GM18507 (cell line): ENCODE measurements around the gene ZNF618.

Source experiments
- DNase-seq: peaks from one replicate; pipeline ENCODE4 v3.0.0; 2011; ENCODE audit warnings: low read depth; ENCODE audit not compliant: insufficient read length; ENCODE audit errors: extremely low spot score
- FAIRE-seq: peaks from 2 replicates; lab custom pipeline; 2011; peaks lifted over from hg19 to GRCh38; lab: Jason Lieb, UNC

The ZNF618 gene

GRCh38 chr9:114027159-114027862, 151.2 kb downstream of the ZNF618 start:
- DNase-seq (no peak), FAIRE-seq (no peak)

DNA sequence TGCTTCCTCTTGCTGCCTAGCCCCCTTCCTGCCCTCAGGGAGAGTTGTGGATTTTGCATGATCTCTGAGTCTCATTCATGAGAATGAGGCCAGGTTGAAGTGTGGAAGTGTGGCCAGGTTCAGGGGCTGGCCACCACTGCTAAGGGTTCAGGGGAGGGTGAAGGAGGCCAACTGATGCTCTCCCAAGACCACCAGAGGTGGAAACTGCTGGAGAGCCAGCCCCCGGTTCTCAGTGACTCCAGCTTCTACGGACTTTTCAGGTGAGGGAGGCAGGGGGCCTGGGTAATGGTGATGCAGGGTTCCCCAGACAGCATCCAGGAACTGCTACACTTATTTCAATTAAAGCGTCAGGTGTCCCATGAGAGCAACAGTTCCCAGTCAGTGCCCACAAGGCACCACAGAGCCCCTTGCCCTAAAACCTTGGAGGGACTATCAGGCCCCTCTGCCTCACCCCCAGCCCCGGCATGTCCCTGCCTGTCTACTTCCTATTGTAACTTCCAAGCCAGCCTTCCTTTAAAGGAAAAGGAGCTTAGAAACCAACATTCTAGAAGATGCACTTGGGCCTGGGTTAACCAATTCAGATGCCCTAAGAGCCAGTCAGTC, 151.9 kb downstream of the ZNF618 start:
- DNase-seq (no peak), FAIRE-seq (no peak)

GRCh38 chr9:114028646-114029045, 152.5 kb downstream of the ZNF618 start:
- DNase-seq: no peak
- no peak for FAIRE-seq

DNA sequence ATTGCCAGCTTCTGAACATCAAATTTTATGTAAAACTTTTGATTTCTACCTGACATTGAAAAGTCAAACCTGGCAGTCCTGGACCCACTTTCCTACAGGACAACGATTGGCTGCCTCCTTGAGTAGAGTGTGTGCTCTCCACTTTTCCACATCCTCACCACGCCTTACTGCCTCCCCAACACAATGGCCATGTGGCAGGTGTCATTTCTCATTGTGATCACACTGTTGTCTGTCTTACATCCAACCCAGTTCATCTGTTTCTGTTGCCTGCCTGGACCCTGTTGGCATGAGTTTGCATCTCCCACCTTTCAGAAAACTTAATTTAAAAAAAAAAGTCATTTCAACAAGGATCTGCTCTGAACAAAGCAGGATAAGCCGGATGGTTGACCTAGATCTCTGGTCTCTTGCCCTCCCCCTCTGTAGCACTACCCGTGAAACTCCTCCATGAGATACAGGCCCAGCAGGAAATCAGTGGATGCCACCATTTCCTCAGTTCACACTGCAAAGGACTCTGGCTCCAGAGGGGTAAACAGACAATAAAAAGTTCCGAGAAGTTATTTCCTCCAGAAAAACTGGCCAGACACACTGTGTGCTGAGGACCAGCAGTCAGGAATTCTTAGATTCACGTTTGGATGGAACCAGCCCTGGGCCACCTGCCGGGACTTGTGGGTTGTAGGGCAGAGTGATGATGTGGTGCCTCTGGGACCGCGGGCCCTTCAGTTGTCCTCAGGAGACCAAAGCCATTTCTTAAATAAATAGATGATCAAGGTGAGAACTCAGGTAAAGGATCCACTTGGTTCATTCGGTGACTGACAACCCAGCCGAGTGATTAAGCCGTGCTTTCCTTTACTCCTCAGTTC, 153.4 kb downstream of the ZNF618 start:
- no peak for FAIRE-seq
- no peak for DNase-seq

DNA sequence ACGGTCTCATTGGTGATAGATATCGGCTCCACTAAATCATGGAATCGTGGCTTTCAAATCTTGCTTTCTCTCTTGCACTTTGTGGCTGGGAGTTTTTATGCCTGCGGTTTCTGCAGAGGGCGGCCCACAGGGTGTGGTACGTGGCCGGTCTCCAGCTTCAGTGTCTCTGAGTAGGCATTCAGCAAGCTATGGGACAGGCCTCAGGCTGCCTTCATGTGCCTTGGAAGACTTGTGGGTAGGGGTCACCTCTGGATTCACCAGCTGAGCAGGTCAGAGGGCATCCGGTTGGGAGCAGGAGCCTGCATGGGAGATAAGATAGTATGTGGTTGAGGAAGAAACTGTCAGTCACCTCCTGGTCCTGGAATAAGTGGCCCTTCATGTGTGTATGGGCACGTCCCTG, 154.3 kb downstream of the ZNF618 start:
- no peak for FAIRE-seq

DNA sequence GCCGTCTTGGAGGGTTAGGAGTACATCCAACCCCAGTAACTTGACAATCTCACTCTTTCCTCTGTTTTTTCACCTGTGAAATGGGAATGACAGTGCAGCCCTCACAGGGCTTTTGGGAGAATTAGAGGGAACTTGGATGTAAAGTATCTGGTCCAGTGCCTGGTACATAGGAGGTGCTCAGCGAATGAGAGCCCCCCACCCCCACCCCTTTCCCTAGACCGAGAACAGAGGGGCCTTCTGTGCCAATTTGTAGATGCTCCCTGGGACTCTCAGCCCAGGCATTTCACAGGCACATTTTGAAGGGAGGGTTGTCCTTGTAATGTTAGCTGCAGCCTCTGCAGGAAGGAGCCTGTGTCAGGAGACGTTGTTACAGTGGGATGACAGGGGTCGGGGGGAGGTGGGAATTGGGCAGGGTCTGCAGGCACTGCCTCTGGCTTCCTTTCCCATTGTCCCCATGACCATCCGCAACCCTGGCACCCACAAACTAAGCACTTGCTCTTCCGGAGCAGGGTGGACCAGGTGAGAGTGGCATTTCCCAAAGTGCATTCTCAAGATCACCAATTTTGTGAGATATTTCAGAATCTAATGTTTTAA, 155.0 kb downstream of the ZNF618 start:
- no peak for DNase-seq
- no peak for FAIRE-seq

More for the DNA sequence above, 154.3 kb downstream of the ZNF618 start:
- no peak for DNase-seq

DNA sequence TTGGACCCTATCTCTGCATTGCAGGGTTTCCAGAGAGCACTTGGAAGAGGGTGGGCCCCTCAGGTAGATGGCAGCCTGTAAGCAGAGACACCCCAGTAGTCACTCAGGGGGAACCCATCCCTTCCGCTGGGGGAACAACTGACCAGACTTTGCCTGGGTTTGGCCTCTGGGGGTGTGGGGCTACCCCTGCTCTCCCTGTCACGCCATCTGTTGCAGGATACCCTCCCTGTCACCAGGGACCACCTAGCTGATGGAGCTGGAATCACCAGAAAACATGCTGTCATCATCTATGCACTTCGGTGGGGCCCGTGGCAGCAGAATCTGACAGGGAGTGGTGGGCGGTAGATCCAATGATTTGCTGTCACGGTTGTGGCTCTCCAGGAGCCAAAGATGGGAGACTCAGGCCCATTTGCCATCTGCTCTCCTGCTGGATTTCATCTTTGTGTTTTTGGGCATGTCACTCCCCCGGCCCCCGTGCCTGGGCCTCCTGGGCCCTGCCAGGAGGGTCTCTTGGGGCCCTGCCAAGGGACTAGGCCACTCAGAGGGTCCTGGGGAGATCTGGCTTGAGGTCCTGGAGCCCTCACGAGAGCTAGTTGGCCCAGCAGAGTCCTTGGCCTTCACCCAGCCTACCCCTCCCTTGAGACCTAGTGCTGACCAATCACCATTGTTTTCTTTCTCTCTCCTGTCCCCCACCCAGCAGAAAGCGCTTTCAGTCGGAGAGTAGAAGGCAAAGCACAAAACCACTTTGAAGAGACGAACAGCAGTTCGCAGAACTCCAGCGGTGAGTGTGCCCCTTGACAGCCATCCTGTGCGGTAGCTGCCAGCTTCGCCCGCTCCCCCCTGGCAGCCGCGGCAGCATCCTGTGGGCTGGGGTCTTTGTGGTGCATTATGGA, 156.1 kb downstream of the ZNF618 start:
- FAIRE-seq (no peak), DNase-seq (no peak)

GRCh38 chr9:114033397-114034103, 157.4 kb downstream of the ZNF618 start:
- no peak for DNase-seq

DNA sequence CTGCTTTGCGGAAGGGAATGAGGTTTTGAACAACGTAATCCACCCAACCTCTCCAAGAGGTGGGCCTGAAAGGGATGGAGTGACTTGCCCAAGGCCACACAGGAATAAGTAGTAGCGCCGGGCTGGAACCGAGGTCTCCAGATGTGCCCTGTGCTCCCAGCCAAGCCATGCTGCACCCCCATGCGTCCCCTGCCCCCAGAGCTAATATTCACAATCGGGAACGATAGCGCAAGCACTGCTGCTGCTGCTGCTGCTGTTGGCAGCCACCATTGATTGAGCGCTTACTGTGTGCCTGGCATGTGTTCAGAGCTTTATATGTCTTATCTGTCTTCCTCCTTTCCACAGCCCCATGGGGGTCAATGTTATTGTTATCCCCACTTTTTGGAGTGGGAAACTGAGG, 158.1 kb downstream of the ZNF618 start:
- no peak for DNase-seq
- no peak for FAIRE-seq

More at GRCh38 chr9:114033397-114034103, 157.4 kb downstream of the ZNF618 start:
- FAIRE-seq: no peak

DNA sequence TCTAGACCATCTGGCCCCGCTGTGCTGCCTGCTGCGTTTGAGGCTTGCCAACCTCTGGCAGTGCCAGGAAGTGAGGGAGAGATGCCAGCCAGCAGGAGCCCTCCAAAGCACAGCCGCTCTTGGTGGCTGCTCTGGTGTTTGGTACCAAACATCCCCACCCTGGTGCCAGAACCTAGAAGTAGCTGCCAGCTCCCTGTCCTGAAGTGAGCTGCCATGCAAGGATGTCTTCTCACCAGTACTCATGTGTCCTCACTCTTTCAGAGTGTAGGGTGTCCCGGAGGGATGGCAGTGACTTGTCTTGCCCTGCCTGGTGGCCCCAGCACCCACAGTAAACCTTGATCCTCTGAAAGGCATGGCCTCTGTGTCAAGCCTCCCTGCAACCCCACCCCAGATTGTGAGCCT, 158.6 kb downstream of the ZNF618 start:
- FAIRE-seq: no peak

GRCh38 chr9:114035221-114035844, 159.2 kb downstream of the ZNF618 start:
- no peak for FAIRE-seq

More for the DNA sequence above, 158.6 kb downstream of the ZNF618 start:
- no peak for DNase-seq

DNA sequence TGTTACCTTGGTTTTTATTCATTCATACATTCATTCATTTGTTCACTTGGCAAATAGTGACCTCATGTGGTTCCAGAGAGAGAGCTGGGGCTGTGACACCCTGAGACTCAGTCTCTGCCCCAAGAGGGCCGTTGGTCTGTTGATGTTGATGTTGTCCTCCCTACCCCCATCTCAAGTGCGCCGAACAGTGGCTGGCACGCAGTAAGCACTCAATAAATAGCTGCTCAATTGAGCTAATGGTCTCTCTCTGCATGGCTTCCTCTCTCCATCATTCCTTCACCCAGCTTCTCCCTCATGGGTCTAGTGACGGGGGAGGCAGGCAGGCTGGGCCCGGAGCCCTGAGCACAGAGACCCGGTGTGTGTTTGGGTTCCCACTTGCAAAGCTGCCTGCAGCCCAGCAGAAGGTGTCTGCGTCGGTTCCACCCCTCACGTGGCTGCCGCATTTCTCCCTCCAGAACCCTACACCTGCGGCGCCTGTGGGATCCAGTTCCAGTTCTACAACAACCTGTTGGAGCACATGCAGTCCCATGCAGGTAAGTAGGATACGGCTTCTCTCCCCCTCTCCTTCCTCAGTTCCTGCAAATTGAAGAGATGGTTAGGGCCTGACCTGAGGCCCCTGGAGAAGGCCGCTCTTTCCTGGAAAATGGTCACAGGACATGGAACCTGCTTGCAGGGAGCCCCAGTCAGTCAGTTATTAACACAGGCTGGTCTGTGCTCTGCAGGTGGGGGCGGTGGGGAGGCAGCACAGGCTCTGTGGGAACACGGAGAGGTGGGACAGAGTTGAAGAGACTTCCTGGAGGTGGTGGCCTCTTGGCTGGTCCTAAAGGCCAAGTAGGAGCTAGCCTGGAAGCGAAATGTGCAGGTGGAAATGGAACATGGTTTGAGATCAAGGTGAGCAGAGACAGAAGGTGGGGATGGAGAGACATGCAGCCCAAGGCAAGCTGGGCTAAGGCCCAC, 160.0 kb downstream of the ZNF618 start:
- DNase-seq (no peak), FAIRE-seq (no peak)

More at GRCh38 chr9:114035221-114035844, 159.2 kb downstream of the ZNF618 start:
- no peak for DNase-seq

- no peak for FAIRE-seq
- DNase-seq: no peak
These were observed 161.1 kb downstream of the ZNF618 start for GRCh38 chr9:114037249-114037648.

DNA sequence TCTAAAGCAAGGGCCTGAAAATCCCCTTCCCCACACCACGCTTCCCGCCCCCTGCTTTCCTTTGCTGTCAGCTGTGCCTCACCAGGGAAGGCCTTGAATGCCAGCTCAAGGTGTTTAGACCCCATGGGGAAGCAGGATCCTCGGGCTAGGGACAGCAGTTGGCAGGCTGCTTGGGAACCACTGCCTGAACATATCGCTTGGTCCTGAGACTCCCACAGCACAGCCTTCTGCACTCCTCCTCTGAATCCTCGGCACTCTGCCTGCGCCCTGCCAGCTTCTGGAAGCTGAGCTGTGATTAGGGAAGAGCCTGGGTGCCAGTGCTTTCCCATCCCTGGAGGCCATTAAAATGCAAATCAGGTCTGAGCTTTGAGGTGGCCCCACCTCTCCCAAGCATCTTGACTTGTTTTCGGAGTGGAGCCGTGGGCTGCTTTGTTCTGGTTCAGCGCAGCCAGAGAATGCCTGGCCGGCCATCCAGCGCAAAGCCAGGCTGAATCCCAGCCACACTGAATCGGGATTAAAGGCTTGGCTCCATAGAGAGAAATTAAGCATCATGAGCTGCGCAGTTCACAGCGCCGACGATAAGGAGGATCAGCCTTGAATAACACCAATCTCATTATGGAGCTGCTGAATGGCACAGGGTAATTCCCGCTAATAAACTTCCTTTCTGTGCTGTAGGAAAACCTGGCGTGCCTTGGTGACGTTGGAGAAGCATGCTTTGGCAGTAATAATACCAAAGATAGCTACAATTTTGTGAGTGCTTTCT, 162.0 kb downstream of the ZNF618 start:
- FAIRE-seq: no peak
- DNase-seq: no peak

DNA sequence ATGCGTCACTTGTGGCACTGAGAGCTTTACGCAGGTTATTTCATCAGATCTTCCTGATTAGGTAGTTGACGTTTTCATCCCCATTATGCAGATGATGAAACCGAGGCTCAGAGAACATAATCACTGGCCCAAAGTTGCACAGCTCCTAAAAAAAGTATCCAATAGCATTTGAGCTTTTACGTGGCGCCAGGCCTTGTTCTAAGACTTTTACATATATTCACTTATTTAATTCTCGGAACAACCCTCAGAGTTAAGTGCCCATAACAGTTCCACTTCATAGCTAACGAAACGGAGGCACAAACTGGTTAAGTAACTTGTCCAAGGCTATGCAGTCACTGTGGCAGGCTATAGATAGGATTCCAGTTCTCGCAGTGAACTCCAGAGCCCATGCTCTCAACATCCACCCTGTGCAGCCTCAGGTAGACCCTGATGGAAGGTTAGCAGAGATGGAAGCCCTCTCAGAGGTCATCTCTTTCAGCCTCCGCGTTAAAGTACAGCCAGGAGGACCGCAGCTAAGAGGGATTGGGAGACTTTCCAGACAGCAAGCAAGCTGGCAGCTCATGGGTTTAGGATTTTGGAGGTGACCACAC, 162.7 kb downstream of the ZNF618 start:
- no peak for DNase-seq
- FAIRE-seq: no peak

- no peak for DNase-seq
- FAIRE-seq: no peak
These were observed 163.4 kb downstream of the ZNF618 start for GRCh38 chr9:114039484-114039883.
